Activated T-helper 1 cell treated with anti-CD3 and anti-CD28 coated beads, Interleukin-2, amount 50 U/mL, for 16 hours (primary cell): ENCODE results near the gene CPNE7.

Source experiments
- DNase-seq, 2 donors: peaks; one replicate each; pipeline ENCODE4 v3.0.0-alpha.2; 2020; ENCODE audit warnings: low read depth in 1 of 2, low spot score in 1 of 2

The CPNE7 gene

DNA sequence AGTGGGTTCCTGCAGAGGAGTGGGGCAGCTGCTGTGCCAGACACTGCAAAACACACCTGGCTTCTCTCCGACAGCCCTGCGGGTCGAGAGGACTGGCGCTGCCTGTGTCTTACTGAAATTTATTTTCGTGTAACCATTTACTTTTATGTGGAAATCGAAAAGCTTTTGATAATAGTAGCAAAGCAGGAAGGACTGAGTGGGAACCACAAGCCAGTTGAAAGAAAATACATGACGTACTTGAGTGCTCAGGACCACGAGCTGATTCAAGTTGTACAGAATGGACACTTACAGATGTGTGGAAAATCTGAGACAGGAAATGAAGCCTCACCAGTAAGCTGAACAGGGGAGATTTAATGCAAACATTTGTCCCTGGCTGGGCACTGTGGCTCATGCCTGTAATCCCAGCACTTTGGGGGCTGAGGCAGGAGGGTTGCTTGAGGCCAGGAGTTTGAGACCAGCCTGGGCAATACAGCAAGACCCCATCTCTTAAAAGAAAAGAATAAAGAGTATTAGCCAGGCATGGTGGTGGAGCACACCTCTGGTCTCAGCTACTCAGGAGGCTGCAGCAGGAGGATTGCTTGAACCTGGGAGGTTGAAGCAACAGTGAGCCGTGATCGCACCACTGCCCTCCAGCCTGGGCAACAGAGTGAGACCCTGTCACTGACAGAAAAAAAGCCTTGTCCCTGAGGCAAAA lies 26.4 kb upstream of the CPNE7 start:
- no peak for DNase-seq

- no peak for DNase-seq
Measured at GRCh38 chr16:89550421-89551007, 25.0 kb upstream of the CPNE7 start.

DNA sequence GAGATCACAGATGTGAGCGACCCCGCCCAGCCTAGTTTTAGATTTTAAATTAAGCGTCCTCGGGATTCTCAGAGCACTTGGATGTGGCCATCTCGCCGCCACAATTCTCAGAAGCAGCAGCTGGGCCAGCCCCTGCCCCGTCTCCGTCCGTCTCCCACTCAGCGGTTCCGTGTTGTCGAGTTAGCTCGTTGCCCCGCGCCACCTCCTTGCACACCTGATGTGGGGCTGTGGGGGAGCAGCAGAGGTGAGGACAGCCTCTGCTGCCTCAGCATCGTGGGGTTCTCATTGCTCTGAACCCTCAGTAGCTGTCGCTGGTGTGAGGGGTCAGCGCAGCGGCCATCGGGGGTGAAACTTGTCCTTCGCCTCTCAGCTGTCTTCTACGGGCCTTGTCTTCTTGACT lies 23.2 kb upstream of the CPNE7 start:
- DNase-seq: no peak

DNA sequence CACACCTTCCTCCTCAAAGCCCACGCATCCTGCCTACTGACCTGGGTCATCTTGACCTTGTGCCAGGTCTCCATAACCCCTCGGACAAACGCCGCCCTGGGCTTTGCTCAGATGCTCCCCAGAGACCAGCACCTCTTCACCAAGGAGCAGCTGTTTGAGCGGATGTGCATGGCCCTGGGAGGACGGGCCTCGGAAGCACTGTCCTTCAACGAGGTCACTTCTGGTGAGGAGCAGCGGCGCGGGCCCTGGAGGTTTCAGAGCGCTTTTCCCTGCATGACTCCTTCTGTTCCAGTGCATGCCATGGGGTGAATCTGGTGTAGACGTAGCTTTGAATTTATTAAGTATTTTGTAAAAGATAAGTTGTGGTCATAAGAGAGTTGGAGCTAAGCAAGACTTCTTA lies 22.6 kb upstream of the CPNE7 start:
- DNase-seq: no peak

- DNase-seq: no peak
Measured at GRCh38 chr16:89553733-89554132, 21.8 kb upstream of the CPNE7 start.

- DNase-seq: no peak
Measured at GRCh38 chr16:89554343-89554742, 21.2 kb upstream of the CPNE7 start.

GRCh38 chr16:89555265-89555664 lies 20.3 kb upstream of the CPNE7 start:
- no peak for DNase-seq

- no peak for DNase-seq
Measured at GRCh38 chr16:89555780-89556179, 19.8 kb upstream of the CPNE7 start.

- DNase-seq: peak; percentile 70 to 74
Measured at GRCh38 chr16:89556750-89557689, 18.5 kb upstream of the CPNE7 start.

GRCh38 chr16:89557690-89558490 lies 17.7 kb upstream of the CPNE7 start:
- DNase-seq: no peak

GRCh38 chr16:89560378-89561141 lies 15.0 kb upstream of the CPNE7 start, which contains the start of gene RPL13:
TSS of gene RPL13 (plus strand) at chr16:89560682. CDS start at chr16:89560960, 278 bp downstream.
- peak; percentile 83 to 88 for DNase-seq

DNA sequence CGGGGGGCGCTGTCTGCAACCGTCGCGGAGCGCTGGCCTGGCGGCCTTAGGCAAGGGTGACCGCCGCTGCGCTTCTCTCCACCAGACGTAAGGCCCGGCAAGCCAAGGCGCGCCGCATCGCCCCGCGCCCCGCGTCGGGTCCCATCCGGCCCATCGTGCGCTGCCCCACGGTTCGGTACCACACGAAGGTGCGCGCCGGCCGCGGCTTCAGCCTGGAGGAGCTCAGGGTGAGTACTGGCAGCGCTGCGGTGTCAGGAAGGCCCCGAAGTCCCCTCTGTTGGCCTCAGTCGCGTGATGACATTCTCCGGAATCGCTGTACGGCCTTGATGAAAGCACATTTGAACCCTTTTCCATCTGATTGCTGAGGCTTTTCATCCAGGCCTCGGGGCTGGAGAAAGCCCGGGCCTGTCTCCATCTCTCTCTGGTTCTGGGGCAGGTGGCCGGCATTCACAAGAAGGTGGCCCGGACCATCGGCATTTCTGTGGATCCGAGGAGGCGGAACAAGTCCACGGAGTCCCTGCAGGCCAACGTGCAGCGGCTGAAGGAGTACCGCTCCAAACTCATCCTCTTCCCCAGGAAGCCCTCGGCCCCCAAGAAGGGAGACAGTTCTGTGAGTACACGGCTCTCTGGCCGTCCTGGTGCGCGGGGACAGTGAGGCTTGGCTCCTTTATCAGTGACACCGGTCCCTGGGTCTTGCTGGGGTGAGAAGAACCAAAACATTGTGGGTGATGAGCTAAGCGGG lies 14.2 kb upstream of the CPNE7 start:
- DNase-seq: no peak

- DNase-seq: no peak
Measured at GRCh38 chr16:89561884-89562599, 13.5 kb upstream of the CPNE7 start.

DNA sequence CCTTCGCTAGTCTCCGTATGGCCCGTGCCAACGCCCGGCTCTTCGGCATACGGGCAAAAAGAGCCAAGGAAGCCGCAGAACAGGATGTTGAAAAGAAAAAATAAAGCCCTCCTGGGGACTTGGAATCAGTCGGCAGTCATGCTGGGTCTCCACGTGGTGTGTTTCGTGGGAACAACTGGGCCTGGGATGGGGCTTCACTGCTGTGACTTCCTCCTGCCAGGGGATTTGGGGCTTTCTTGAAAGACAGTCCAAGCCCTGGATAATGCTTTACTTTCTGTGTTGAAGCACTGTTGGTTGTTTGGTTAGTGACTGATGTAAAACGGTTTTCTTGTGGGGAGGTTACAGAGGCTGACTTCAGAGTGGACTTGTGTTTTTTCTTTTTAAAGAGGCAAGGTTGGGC lies 12.6 kb upstream of the CPNE7 start:
- DNase-seq: no peak

DNA sequence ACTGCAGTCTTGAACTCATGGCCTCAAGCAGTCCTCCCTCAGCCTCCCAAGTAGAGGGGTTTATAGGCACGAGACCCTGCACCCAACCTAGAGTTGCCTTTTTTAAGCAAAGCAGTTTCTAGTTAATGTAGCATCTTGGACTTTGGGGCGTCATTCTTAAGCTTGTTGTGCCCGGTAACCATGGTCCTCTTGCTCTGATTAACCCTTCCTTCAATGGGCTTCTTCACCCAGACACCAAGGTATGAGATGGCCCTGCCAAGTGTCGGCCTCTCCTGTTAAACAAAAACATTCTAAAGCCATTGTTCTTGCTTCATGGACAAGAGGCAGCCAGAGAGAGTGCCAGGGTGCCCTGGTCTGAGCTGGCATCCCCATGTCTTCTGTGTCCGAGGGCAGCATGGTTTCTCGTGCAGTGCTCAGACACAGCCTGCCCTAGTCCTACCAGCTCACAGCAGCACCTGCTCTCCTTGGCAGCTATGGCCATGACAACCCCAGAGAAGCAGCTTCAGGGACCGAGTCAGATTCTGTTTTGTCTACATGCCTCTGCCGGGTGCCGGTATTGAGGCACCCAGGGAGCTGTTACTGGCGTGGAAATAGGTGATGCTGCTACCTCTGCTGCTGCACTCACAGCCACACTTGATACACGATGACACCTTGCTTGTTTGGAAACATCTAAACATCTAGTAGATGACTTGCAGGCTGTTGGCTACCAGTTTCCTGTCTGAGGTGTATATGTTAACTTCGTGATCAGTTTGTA lies 11.7 kb upstream of the CPNE7 start:
- no peak for DNase-seq

- DNase-seq: no peak
Measured at GRCh38 chr16:89564476-89565255, 10.9 kb upstream of the CPNE7 start.

GRCh38 chr16:89565256-89565505 lies 10.4 kb upstream of the CPNE7 start:
- no peak for DNase-seq
